GM21576 (cell line): ENCODE measurements around the gene SUGCT.
"Not testable (repeated sequence)": the region's sequence is repeated elsewhere in the genome, so short reads cannot be mapped to it uniquely, and the experiment has no call there.

Experiments
- ATAC-seq: cut with Tn5 transposase; IDR thresholded peaks from one replicate; pipeline ENCODE4 v1.9.1; 2021; ENCODE audit warnings: mild to moderate bottlenecking, moderate library complexity; ENCODE audit not compliant: unreplicated experiment

SUGCT gene

DNA sequence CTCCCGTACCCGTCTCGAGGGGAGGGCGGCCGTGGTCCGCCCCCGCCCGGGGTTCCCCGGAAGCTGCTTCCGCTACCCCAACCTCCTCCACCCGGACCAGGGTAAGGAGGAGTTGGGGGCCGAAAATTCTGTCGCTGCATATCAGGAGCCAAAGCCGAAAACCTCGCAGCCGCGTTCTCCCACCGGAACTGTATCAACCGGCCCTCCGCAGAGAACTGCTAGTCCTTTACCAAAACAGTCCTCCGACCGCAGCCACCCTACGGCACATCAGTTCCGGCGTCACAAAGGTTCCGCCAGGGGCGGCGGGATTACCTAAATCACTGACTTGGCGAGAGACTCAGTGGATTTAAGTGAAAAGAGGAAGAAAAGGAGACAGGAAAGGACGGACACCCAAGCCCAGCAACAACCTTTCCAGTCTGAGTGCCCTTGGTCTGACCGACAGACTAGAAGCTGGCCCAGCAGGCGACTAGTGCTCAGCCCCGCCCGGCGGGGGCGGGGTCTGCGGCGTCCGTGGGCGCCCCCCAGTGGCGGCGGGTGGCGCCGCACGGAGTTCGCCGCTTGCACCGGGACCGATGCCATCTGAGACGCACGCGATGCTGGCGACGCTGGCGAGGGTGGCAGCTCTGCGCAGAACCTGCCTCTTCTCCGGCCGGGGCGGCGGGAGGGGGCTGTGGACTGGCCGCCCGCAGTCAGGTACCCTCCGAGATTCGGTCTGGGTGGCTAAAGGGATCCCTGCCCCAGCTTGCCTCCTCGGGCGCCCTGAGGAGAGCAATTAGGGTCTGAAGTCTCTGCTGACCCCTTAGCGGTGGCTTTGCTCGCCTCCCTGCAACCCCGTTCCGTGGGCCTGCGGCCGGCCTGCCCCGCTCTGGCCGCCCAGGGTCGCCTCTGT, at the start of gene SUGCT, which contains the start of gene MPLKIP:
SUGCT (plus strand) TSS at position 578 of the 889 bp plus-strand sequence.
MPLKIP (minus strand) TSS at position 195 of the 889 bp plus-strand sequence; CDS start at position 140, 55 bp downstream.
- ATAC-seq: peak; percentile 87

DNA sequence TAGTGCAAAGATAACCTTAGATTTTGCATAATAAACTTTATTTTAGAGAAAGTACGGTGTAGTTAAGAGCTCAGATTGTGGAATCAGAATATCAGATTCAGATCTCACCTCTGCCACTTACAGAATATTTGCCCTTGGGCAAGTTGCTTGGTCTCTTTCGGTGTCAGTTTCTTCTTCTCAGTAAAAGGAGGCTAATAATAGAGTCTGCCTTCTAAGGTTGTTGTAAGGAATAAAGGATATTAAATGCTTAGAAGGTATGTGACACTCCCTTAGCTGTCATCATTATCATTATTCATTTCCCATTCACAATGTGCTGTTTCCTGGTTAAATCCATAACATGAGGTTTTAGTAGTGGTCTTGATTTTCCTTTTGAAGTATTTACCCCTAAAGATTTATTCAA, 42.6 kb upstream of the SUGCT start:
- no peak for ATAC-seq

DNA sequence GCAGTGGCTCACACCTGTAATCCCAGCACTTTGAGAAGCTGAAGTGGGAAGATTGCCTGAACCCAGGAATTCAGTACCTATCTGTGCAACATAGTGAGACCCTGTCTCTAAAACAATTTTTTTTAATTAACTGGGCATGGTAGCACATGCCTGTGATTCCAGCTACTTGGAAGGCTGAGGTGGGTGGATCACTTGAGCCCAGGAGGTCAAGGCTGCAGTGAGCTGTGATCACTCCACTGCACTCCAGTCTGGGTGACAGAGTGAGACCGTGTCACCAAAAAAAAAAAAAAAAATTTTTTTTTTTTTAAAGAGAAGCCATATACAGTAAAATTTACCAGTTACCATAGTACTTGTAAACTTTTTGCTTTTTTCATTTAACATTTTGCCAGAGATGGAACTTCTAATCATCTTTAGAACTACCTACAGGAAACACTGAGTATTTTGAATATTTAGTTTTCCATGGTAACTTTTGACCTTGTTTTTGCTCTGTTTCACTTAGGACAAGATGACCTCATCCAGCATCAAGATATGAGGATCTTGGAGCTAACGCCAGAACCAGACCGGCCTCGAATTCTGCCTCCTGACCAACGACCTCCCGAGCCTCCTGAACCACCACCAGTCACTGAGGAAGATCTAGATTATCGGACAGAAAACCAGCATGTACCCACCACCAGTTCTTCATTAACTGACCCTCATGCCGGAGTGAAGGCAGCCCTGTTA, 41.0 kb upstream of the SUGCT start:
- ATAC-seq: no peak

DNA sequence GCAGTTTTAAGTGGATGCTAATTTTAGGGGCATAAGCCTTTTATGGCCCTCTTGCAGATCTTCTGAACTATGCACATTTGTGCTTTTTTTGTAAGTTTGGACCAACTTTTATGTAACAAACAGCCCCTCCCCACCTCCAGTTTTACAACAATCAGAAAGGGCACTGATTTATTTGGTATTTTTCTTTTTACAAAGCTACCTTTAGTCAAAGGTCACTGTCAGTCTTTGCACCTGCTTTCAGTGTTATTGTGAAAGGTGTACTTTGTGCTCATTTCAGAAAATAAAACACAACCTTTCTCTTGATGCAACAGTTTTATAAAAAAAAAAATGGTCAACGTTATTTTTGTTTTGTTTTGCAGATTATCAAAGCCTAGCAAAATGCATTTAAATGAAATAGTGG, 39.6 kb upstream of the SUGCT start:
- no peak for ATAC-seq

DNA sequence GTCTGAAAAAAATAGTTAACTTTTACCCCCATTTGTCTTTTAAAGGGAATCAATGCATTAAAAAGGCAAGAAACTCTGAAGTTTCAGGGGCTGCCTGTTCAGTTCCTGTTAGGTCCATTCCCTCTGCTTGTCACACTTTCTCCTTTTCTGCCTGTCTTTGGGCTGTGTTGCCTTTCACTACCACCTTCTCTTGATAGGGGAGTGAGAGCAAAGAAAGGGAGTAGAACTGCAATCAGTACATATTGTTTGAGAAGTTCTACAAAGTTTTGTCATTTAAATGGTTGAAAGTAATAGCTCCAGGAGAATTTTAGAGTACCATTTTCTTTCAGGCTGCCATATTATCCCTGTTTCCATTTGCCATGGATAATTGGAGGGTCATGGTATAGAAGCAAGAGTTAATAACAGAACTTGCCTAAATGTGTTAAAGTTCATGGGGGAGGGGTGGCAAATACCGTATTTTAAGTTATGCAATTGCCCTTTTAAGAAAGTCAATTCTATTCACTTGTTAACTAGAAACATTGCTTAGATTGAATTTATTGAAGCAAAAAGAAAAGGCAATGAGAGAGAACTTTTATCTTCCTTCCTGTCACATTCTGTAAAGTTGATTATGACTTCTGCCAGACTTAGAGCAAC, 39.0 kb upstream of the SUGCT start:
- ATAC-seq: no peak

DNA sequence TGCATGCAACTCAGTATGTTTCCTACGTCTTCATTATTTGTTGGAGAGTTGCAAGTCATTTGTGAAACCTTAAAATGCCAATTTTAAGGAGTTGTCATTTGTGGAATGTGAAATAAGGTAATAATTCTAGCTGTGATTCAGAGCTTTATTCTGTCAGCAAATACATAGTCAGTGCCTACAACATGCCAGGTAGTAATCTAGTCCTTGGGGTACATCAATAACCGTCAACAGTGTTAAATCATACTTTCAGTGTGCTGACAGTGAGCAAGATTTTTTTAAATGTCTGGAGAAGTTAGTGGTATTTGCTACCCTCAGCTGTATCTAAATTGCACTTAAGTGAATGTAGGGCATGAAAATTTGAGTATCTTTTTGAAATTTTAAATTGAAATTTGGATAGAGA, 37.1 kb upstream of the SUGCT start:
- no peak for ATAC-seq

DNA sequence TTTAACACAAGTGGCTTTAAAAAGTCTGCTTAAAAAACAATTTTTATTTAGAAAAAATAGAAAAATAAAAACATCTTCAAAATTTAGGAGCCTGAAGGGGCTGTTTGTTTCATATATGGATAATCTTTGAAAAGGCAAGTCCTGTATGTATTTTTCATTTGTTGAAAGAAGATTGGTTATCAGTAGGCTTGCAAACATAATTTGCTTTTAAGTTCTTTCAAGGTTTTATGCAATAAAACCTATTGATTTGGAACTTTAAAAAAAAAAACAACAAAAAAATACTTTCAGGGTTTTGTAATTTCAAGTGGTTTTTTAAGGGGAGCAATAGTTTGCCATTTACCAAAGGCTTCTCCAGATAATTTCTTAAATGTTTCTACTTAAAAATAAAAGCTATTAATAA, 36.0 kb upstream of the SUGCT start:
- no peak for ATAC-seq

DNA sequence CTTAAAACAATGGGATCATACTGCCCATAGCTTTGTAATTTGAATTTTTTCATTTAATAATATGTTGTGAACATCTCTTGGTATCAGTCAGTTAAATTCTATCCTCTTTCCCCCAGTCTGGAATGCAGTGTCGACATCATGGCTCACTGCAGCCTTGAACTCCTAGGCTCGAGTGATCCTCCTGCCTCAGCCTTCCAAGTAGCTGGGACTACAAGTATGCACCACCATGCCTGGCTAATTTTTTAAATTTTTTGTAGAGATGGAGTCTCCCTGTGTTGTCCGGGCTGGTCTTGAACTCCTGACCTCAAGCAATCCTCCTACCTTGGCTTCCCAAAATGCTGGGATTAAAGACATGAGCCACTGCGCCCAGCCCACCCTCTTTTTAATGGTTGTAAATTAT, 35.0 kb upstream of the SUGCT start:
- ATAC-seq: no peak

DNA sequence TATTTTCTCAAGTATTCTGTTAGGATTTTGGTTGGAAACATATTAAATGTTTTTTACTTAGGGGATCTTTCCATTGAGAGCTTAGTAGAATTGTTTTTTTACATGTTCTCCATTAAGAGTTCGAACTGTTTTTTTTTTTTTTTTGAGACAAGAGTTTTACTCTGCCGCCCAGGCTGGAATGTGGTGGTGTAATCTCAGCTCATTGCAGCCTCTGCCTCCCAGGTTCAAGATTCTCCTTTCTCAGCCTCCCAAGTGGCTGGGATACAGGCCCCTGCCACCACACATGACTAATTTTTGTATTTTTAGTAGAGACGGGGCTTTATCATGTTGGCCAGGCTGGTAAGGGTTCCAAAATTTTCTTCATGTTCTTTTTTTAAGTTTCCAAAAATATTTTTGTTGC, 33.6 kb upstream of the SUGCT start:
- ATAC-seq: no peak

DNA sequence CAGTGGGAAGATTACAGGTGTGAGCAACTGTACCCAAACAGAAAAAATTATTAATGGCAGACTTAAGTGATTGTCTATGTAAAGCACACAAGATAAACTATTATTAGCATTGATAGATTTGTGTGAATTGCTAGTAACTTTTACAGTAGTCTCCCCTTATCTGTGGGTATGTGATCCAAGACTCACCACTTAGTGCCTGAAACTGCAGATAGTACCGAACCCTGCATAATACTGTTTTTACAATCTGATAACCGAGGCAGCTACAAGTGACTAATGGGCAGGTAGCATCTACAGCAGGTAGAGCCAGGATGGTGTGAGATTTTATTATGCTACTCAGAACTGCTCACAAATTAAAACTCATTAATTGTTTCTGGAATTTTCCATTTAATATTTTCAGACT, 31.9 kb upstream of the SUGCT start:
- no peak for ATAC-seq

DNA sequence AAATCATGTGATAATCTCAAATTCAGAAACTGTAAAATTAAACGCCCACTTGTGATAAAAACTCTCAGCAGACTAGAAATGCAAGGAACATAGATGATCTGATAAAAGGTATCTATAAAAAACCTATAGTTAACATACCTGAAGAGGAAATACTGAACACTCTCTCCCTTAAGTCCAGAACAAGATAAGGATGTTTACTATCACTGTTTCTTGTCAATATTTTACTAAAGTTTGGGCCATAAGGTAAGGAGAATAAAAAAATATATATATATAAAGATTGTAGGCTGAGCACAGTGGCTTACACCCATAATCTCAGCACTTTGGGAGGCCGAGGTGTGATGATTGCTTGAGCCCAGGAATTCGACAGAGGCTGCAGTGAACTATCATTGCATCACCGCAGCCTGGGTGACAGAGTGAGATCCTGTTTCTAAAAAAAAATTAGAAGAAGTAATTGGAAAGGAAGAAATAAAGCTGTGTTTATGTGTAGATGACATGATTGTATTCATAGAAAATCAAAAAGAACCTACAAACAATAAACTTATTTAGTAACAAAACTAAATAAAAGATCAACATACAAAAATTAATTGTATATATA, 28.8 kb upstream of the SUGCT start:
- ATAC-seq: no peak

DNA sequence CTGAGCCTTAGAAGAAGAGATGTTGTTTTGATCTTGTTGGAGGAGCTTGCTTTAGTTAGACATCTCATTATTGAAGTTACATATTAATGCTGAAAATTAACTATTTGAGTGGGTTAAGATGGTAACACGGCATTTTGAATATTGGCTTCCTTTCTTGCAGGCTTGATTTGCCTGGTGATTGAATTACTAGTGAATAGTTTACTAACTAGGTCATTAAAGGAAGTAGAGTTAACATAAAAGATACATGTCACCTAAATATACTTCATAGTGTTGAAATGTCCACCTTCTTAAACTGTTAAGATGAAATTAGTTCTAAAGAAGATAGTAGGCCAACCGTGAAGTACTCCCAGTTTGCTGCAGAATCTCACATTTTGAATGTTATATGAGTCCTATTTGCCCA, 18.9 kb upstream of the SUGCT start:
- no peak for ATAC-seq

DNA sequence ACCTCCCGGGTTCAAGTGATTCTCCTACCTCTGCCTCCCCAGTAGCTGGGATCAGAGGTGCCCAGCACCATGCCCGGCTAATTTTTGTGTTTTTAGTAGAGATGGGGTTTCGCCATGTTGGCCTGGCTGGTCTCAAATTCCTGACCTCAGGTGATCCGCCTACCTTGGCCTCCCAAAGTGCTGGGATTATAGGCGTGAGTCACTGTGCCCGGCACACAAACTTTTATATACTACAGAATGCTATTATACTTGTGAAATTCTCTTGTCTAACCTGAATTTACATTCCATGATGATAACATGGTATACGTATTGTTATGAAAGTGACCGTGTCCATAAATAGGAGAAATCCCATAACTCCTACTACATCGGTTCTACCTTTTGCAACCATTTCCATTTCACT, 17.6 kb upstream of the SUGCT start:
- ATAC-seq: not testable (repeated sequence)

DNA sequence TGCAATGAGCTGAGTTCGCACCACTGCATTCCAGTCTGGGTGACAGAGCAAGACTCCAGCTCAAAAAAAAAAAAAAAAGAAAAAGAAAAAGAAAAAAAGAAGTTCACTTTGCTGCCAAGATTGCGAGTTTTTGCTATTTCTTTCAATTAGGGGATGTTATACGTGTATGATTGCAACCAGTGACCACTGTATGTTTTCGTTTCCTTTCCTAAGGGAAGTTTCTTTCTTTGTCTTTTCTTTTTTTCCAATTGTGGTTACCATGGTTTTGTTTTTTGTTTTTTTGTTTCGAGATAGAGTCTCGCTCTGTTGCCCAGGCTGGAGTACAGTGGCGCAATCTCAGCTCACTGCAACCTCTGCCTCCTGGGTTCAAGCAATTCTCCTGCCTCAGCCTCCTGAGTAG, 16.6 kb upstream of the SUGCT start:
- ATAC-seq: not testable (repeated sequence)

DNA sequence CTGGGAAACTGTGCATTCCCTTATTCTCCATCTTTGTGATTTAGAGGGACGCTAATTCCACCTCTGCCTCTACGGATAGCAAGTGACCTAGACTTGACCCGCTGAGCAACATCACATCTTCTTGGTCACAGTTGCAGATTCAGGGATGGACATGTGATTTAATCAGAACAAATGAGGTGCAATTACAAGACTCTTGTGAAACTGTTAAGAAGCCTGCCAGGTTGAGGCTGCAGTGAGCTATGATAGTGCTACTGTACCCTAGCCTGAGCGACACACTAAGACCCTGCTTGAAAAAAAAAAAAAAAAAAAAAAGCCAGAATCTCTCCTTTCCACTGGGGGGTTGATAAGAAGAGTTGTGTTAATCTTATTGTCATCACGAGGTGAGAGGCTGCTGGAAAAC, 14.8 kb upstream of the SUGCT start:
- no peak for ATAC-seq

DNA sequence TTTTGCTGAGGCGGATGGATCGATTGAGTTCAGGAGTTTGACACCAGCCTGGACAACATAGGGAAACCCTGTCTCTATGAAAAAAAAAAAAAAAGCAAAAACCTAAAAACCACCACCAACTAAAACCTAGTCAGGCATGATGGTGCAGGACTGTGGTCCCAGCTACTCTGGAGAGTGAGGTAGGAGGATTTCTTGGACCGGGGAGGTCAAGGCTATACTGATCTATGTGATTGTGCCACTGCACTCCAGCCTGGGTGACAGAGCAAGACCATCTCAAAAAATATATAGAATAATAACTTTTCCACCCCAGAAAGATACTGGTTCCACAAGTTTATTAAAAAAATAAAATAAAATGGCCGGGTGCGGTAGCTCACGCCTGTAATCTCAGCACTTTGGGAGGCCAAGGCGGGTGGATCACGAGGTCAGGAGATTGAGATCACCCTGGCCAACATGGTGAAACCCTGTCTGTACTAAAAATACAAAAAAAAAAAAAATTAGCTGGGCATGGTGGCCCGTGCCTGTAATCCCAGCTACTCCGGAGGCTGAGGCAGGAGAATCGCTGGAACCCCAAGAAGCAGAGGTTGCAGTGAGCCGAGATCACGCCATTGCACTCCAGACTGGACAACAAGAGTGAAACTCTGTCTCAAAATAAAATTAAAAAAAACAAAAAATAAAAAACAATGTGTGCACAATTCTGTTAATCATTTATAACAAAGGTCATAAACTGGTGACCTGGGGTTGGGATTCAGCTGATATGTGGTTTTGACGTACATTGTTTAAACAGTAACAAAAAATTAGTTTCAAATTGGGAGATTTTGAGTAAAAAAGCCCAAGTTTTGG, 12.5 kb upstream of the SUGCT start:
- ATAC-seq: not testable (repeated sequence)

DNA sequence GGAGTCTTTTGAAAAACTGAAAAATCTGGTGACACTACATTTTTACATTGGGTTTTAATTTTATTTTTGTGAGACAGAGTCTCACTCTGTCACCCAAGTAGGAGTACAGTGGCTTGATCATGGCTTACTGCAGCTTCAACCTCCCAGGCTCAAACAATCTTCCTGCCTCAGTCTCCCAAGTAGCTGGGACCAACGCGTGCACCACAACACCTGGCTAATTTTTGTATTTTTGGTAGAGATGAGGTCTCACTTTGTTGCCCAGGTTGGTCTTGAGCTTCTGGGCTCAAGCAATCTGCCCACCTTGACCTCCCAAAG, 11.9 kb upstream of the SUGCT start:
- ATAC-seq: no peak

DNA sequence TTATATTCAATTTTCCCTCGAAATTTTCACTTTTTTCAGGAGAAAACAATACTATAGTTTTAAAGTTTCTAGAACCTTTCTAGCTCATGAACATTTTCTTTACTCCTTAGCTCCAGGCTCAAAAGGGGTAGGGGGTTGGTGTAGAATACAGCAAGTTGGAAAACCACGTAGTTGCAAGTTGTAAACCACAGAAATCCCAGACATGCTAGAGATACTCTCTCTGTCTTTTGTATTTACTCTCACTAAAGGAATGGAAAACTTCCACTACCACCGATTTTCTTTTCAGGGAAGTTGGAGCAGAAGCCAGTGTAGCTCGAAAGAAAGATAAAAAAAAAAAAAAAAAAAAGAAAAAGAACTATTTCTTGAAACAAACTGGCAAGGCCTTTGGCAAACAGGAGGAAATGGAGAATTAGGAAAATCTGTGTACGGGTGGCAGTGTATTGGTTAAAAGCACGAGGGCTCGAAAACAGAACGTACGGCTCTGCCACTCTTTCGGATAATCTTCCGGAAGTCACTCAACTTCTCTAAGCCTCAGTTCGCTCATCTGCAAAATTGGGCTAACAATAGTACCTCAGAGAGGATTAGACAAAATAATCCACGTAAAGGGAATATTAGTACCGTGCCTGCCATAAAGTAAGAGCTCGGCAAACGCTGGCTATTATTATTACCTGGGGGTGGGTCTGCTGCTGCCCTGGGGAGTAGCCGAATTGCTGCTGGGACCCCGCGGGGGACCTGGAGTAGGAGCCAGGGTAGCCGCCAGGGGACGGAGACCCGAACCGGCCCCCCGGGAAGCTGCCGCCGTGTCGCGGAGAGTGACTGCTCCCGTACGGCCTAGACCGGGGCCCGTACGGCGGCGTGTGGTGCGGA, 1.0 kb upstream of the SUGCT start:
- ATAC-seq: peak; percentile 48

DNA sequence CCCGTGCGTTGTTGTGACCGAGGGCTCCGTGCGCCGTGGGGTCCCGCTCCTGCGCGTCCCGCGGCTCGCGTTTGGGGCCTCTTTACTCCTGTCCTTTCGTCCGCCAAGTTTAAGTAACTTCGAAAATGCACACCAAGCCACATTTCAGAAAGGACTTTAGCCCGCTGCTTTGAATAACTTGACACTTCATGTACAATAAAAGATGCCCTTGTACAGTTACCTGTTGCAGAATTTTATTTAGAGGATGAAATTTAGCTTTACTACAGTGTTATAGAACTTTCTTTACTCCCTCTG, 459 bp downstream of the SUGCT start:
- no peak for ATAC-seq

DNA sequence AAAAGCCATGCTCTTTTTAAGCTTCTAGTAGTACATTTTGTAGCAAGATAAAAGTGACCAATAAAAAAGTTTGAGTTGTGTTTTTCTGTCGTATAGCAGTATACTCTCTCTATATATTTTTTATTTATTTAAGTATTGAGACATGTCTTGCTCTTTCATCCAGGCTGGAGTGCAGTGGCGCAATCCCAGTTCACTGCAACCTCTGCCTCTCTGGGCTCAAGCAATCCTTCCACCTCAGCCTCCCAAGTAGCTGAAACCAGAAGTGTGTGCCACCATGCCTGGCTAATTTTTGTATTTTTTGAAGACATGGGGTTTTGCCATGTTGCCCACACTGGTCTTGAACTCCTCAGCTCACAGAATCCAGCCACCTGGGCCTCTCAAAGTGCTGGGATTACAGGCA, 2.8 kb downstream of the SUGCT start:
- no peak for ATAC-seq
